ENCODE data around the gene BEST3. TPM values are rescaled to one million over a fixed set of nuclear protein-coding genes. Genes with fewer than 3 reads are reported as not detected.
A peak's percentile ranks its signal among the peaks of the same experiment; 100 is the strongest.

The BEST3 gene
- total and polyA plus RNA-seq, 2 donors (not counting 3 experiments of a cell fraction or from before 2014, with no cell fraction given): 0.12 to 0.18 TPM

- Histone ChIP-seq H3K36me3 (ENCODE audit: control insufficient read depth in 2 of 2, extremely low read depth in 1 of 2, insufficient read depth in 2 of 2, low read length in 2 of 2) (no peaks in the 10 kb centered on the region), H3K79me2 (ENCODE audit: control insufficient read depth, insufficient read depth, low read length) (no peaks in the 10 kb centered on the region), H2AFZ (ENCODE audit: low read depth, low read length) (no peak overlapping the region), H3K27ac (ENCODE audit: insufficient read depth, low read depth, low read length) (no peak overlapping the region), H3K4me3 (replicated peaks in 1 of 3; ENCODE audit: insufficient read depth in 1 of 3, low read depth in 1 of 3, low read length in 3 of 3) (no peak overlapping the region), H3K9me1 (replicated peaks; ENCODE audit: control insufficient read depth, extremely low read depth, insufficient read depth, low read length) (no peaks in the 10 kb centered on the region), H3K4me1 (ENCODE audit: control insufficient read depth, extremely low read depth, insufficient read depth, low read length) (peaks cover 4% of the 10 kb centered on the region), H4K20me1 (replicated peaks; ENCODE audit: control insufficient read depth, extremely low read depth, insufficient read depth, low read length) (no peaks in the 10 kb centered on the region), H3K9me3 (replicated peaks; ENCODE audit: control insufficient read depth, insufficient read depth, low read length) (no peaks in the 10 kb centered on the region), H3K4me2 (ENCODE audit: insufficient read depth, low read length) (no peak overlapping the region), H3K9ac (replicated peaks; ENCODE audit: extremely low read depth, insufficient read depth, low read length) (no peak overlapping the region), H3K27me3 (ENCODE audit: control insufficient read depth in 2 of 2, insufficient read depth in 2 of 2, low read length in 2 of 2) (peaks cover 2 to 3% of the 10 kb centered on the region in 2 experiments)
- no TSS peak for BruUV-seq (replicated peaks)
- TF ChIP-seq POLR2AphosphoS5 (IDR thresholded peaks at IDR 0.05; ENCODE audit: insufficient read depth, low read depth, low read length): no peak
- TF ChIP-seq GATA2 (IDR thresholded peaks at IDR 0.05; ENCODE audit: insufficient read depth, insufficient read length, low read depth, low read length): no peak
- TF ChIP-seq FOS (IDR thresholded peaks at IDR 0.05; ENCODE audit: borderline replicate concordance, insufficient read depth, low read length): no peak
- DNase-seq (ENCODE audit: low read depth, low spot score) (no peak), FAIRE-seq (no peak)
- ChIA-PET CTCF (interaction anchor here (2.7 to 3.0 kb wide), 2 partner anchors 8 to 29 kb away, joined by 12 to 13 read pairs; no protein-coding TSS in a partner anchor), POLR2A (no interaction called here)
- dilution Hi-C loops (cut with MboI; ENCODE audit: extremely low pct_ligation_motif_present, low sequenced_read_pairs): no loop called here
- intact Hi-C loops (cut with micrococcal nuclease): no loop called here
Measured at GRCh38 chr12:69610126-69610525, 89.0 kb downstream of the BEST3 start.

- DNase-seq (ENCODE audit: low read depth, low spot score) (no peak), FAIRE-seq (peak; percentile 59)
- H3K79me2 ChIP-seq (ENCODE audit: control insufficient read depth, insufficient read depth, low read length): no peaks in the 10 kb centered on the region
- peaks cover under 1 to 2% of the 10 kb centered on the region in 2 experiments for H3K27me3 ChIP-seq (ENCODE audit: control insufficient read depth in 2 of 2, insufficient read depth in 2 of 2, low read length in 2 of 2)
- no peaks in the 10 kb centered on the region for H3K9me3 ChIP-seq (replicated peaks; ENCODE audit: control insufficient read depth, insufficient read depth, low read length)
- ChIA-PET POLR2A (no interaction called here), CTCF (interaction anchor here (3.0 kb wide), 1 partner anchor 10 kb away, joined by 12 read pairs; no protein-coding TSS in a partner anchor)
- dilution Hi-C loops (cut with MboI; ENCODE audit: extremely low pct_ligation_motif_present, low sequenced_read_pairs): no loop called here
- H3K9ac ChIP-seq (replicated peaks; ENCODE audit: extremely low read depth, insufficient read depth, low read length): no peak overlapping the region
- peaks cover 4% of the 10 kb centered on the region for H3K4me1 ChIP-seq (ENCODE audit: control insufficient read depth, extremely low read depth, insufficient read depth, low read length)
- no peaks in the 10 kb centered on the region for H3K36me3 ChIP-seq (ENCODE audit: control insufficient read depth in 2 of 2, extremely low read depth in 1 of 2, insufficient read depth in 2 of 2, low read length in 2 of 2)
- no peak overlapping the region for H3K4me3 ChIP-seq (replicated peaks in 1 of 3; ENCODE audit: insufficient read depth in 1 of 3, low read depth in 1 of 3, low read length in 3 of 3)
- no peak for TF ChIP-seq MYC (IDR thresholded peaks at IDR 0.05; ENCODE audit: low read depth, low read length)
- TF ChIP-seq POLR2A (IDR thresholded peaks at IDR 0.05; ENCODE audit: low read depth, low read length): no peak
- TF ChIP-seq JUN (IDR thresholded peaks at IDR 0.05; ENCODE audit: borderline replicate concordance, insufficient read depth, insufficient read length, low read depth): no peak
- no peak for TF ChIP-seq FOS (IDR thresholded peaks at IDR 0.05; ENCODE audit: borderline replicate concordance, insufficient read depth, low read length)
- no peak for TF ChIP-seq CTCF (IDR thresholded peaks at IDR 0.05; ENCODE audit: extremely low read depth in 1 of 2, insufficient read depth in 1 of 2, low read depth in 1 of 2, low read length in 2 of 2)
- no peak for TF ChIP-seq MAX (IDR thresholded peaks at IDR 0.05; ENCODE audit: insufficient read depth, insufficient read length)
- TF ChIP-seq GATA2 (IDR thresholded peaks at IDR 0.05; ENCODE audit: insufficient read depth, insufficient read length, low read depth, low read length): no peak
- TF ChIP-seq POLR2AphosphoS5 (IDR thresholded peaks at IDR 0.05; ENCODE audit: insufficient read depth, low read depth, low read length): no peak
- no peak for TF ChIP-seq EZH2 (IDR thresholded peaks at IDR 0.05; ENCODE audit: borderline replicate concordance, low read depth, low read length, severe bottlenecking)
- intact Hi-C loops (cut with micrococcal nuclease): no loop called here
- no TSS peak for BruUV-seq (replicated peaks)
- no peak overlapping the region for H3K27ac ChIP-seq (ENCODE audit: insufficient read depth, low read depth, low read length)
- no peaks in the 10 kb centered on the region for H3K9me1 ChIP-seq (replicated peaks; ENCODE audit: control insufficient read depth, extremely low read depth, insufficient read depth, low read length)
- H2AFZ ChIP-seq (ENCODE audit: low read depth, low read length): no peak overlapping the region
- no peaks in the 10 kb centered on the region for H4K20me1 ChIP-seq (replicated peaks; ENCODE audit: control insufficient read depth, extremely low read depth, insufficient read depth, low read length)
- H3K4me2 ChIP-seq (ENCODE audit: insufficient read depth, low read length): no peak overlapping the region
Measured at GRCh38 chr12:69608114-69608513, 91.0 kb downstream of the BEST3 start.
